GDM1 (cell line): ENCODE results near the gene MOB2.

Experiments used
- DNase-seq: peaks from one replicate; lab custom pipeline; 2025; lab: John Stamatoyannopoulos, UW

MOB2 gene

GRCh38 chr11:1486054-1486825 is at the start of gene MOB2:
MOB2 (minus strand) TSS chr11:1486779; CDS start chr11:1486556, 223 bp downstream.
- no peak for DNase-seq

GRCh38 chr11:1534682-1535081 is 48.1 kb upstream of the MOB2 start:
- no peak for DNase-seq

GRCh38 chr11:1534171-1534570 is 47.6 kb upstream of the MOB2 start:
- DNase-seq, result no peak

- DNase-seq, result no peak
Observed at GRCh38 chr11:1533342-1533725, 46.8 kb upstream of the MOB2 start.

GRCh38 chr11:1532606-1533341 is 46.2 kb upstream of the MOB2 start:
- no peak for DNase-seq

GRCh38 chr11:1532014-1532586 is 45.5 kb upstream of the MOB2 start:
- no peak for DNase-seq

GRCh38 chr11:1531449-1532013 is 45.0 kb upstream of the MOB2 start:
- no peak for DNase-seq

- no peak for DNase-seq
Observed at GRCh38 chr11:1530686-1531448, 44.3 kb upstream of the MOB2 start.

- DNase-seq, result no peak
Observed at GRCh38 chr11:1529774-1530173, 43.2 kb upstream of the MOB2 start.

- no peak for DNase-seq
Observed at GRCh38 chr11:1529286-1529685, 42.7 kb upstream of the MOB2 start.

GRCh38 chr11:1528710-1529109 is 42.1 kb upstream of the MOB2 start:
- no peak for DNase-seq

GRCh38 chr11:1526785-1527184 is 40.2 kb upstream of the MOB2 start:
- no peak for DNase-seq

GRCh38 chr11:1523779-1524178 is 37.2 kb upstream of the MOB2 start:
- DNase-seq, result no peak

- DNase-seq, result no peak
Observed at GRCh38 chr11:1523077-1523476, 36.5 kb upstream of the MOB2 start.

GRCh38 chr11:1522081-1522424 is 35.5 kb upstream of the MOB2 start:
- DNase-seq, result no peak

GRCh38 chr11:1521382-1522080 is 35.0 kb upstream of the MOB2 start:
- DNase-seq, result no peak

- DNase-seq, result no peak
Observed at GRCh38 chr11:1520663-1521267, 34.2 kb upstream of the MOB2 start.

GRCh38 chr11:1520209-1520662 is 33.7 kb upstream of the MOB2 start:
- DNase-seq, result no peak

GRCh38 chr11:1519028-1520010 is 32.7 kb upstream of the MOB2 start:
- DNase-seq, result no peak

- no peak for DNase-seq
Observed at GRCh38 chr11:1518301-1518700, 31.7 kb upstream of the MOB2 start.
